ENCODE data around the gene LILRA2.

GRCh38 chr19:54606230-54606629, 32.6 kb downstream of the LILRA2 start:
- no peak for TF ChIP-seq CTCF (IDR thresholded peaks at IDR 0.05; ENCODE audit: insufficient read depth, low read length)
- no peak for TF ChIP-seq POLR2AphosphoS5 (IDR thresholded peaks at IDR 0.05; ENCODE audit: low read depth)
- TF ChIP-seq, protein P1, sequence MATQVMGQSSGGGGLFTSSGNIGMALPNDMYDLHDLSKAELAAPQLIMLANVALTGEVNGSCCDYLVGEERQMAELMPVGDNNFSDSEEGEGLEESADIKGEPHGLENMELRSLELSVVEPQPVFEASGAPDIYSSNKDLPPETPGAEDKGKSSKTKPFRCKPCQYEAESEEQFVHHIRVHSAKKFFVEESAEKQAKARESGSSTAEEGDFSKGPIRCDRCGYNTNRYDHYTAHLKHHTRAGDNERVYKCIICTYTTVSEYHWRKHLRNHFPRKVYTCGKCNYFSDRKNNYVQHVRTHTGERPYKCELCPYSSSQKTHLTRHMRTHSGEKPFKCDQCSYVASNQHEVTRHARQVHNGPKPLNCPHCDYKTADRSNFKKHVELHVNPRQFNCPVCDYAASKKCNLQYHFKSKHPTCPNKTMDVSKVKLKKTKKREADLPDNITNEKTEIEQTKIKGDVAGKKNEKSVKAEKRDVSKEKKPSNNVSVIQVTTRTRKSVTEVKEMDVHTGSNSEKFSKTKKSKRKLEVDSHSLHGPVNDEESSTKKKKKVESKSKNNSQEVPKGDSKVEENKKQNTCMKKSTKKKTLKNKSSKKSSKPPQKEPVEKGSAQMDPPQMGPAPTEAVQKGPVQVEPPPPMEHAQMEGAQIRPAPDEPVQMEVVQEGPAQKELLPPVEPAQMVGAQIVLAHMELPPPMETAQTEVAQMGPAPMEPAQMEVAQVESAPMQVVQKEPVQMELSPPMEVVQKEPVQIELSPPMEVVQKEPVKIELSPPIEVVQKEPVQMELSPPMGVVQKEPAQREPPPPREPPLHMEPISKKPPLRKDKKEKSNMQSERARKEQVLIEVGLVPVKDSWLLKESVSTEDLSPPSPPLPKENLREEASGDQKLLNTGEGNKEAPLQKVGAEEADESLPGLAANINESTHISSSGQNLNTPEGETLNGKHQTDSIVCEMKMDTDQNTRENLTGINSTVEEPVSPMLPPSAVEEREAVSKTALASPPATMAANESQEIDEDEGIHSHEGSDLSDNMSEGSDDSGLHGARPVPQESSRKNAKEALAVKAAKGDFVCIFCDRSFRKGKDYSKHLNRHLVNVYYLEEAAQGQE (IDR thresholded peaks at IDR 0.05; ENCODE audit: insufficient replicate concordance, low read depth) = no peak
